ENCODE measurements around the gene GTF2A2.

Gene GTF2A2

GRCh38 chr15:59659366-59659765, 2.1 kb upstream of the GTF2A2 start:
- no peaks in the 10 kb centered on the region for H3K9me3 ChIP-seq (ENCODE audit: control insufficient read depth, insufficient read depth, low read depth, low read length)
- ChIA-PET CTCF (no interaction called here), POLR2A (no interaction called here)
- no peaks in the 10 kb centered on the region for H3K4me1 ChIP-seq (ENCODE audit: control insufficient read depth, insufficient read depth, low read length)
- H3K36me3 ChIP-seq (ENCODE audit: control insufficient read depth in 2 of 2, insufficient read depth in 1 of 2, low read length in 2 of 2): peaks cover 9 to 34% of the 10 kb centered on the region in 2 experiments
- no peak overlapping the region for H3K27ac ChIP-seq (ENCODE audit: extremely low read depth, low read depth, low read length)
- TF ChIP-seq ZNF76 (tag by site-specific recombination; IDR thresholded peaks at IDR 0.05; ENCODE audit: borderline replicate concordance, low read depth): no peak
- no peak for TF ChIP-seq ZNF362 (tag by site-specific recombination; IDR thresholded peaks at IDR 0.05)
- TF ChIP-seq TRIM28 (IDR thresholded peaks at IDR 0.05; ENCODE audit: borderline replicate concordance, low read length): no peak
- no peak for TF ChIP-seq ZNF639 (tag by site-specific recombination; IDR thresholded peaks at IDR 0.05)
- no peak for TF ChIP-seq ZNF704 (tag by site-specific recombination; IDR thresholded peaks at IDR 0.05)
- TF ChIP-seq TSHZ1 (tag by site-specific recombination; IDR thresholded peaks at IDR 0.05; ENCODE audit: borderline replicate concordance): no peak
- no peak for TF ChIP-seq ZNF311 (tag by site-specific recombination; IDR thresholded peaks at IDR 0.05; ENCODE audit: borderline replicate concordance)
- no peak for TF ChIP-seq ZNF155 (tag by site-specific recombination; IDR thresholded peaks at IDR 0.05)
- no peak for TF ChIP-seq ZNF623 (tag by site-specific recombination; IDR thresholded peaks at IDR 0.05)
- H3K4me3 ChIP-seq (ENCODE audit: low read depth, low read length): no peak overlapping the region

DNA sequence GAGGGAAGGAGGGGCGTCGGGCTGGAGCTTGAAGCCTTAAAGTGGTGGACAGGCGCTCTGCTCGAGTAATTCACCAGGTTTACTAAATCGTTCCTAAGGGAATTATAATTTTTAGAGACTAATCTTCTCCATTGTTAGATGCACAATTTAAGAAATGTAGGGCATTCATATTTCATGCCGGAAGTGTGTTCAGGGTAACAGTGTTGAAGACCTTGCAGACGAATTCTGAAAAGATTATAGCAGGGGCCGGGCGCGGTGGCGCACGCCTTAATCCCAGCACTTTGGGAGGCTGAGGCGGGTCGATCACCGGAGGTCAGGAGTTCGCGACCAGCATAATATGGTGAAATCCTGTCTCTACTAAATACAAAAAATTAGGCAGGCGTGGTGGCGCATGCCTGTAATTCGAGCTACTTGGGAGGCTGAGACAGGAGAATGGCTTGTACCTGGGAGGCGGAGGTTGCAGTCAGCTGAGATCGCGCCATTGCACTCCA, 365 bp upstream of the GTF2A2 start:
- Histone ChIP-seq H3K4me1 (ENCODE audit: control insufficient read depth, insufficient read depth, low read length) (no peaks in the 10 kb centered on the region), H3K9me3 (ENCODE audit: control insufficient read depth, insufficient read depth, low read depth, low read length) (no peaks in the 10 kb centered on the region), H3K27ac (ENCODE audit: extremely low read depth, low read depth, low read length) (no peak overlapping the region), H3K4me3 (ENCODE audit: low read depth, low read length) (no peak overlapping the region), H3K36me3 (ENCODE audit: control insufficient read depth in 2 of 2, insufficient read depth in 1 of 2, low read length in 2 of 2) (peaks cover 0 to 40% of the 10 kb centered on the region in 2 experiments; a peak in 1 of 3 replicates)
- POLR2A ChIA-PET: interaction anchor here (0.6 to 1.3 kb wide), 6 partner anchors 8 to 32 kb away, joined by 3 to 10 read pairs (median 5); partner anchors contain the start of gene BNIP2
- CTCF ChIA-PET: interaction anchor here (0.7 to 0.9 kb wide), 2 partner anchors 125 to 701 kb away, joined by 3 read pairs; no protein-coding TSS in a partner anchor
- TF ChIP-seq ZNF394 (tag by site-specific recombination; IDR thresholded peaks at IDR 0.05; ENCODE audit: borderline replicate concordance): no peak
- no peak for TF ChIP-seq RBAK (tag by site-specific recombination; IDR thresholded peaks at IDR 0.05)
- TF ChIP-seq ZNF239 (tag by site-specific recombination; IDR thresholded peaks at IDR 0.05): no peak
- no peak for TF ChIP-seq ZNF148 (tag by site-specific recombination; IDR thresholded peaks at IDR 0.05; ENCODE audit: borderline replicate concordance)
- TF ChIP-seq ZBTB8A (tag by site-specific recombination; IDR thresholded peaks at IDR 0.05): peak; percentile 92; the same call in 1 of the 2 replicates
- no peak for TF ChIP-seq ZNF175 (tag by site-specific recombination; IDR thresholded peaks at IDR 0.05)
- no peak for TF ChIP-seq ZNF174 (tag by site-specific recombination; IDR thresholded peaks at IDR 0.05)
- TF ChIP-seq ZNF580 (tag by site-specific recombination; IDR thresholded peaks at IDR 0.05): no peak
- peak; percentile 38; the same call in 1 of the 2 replicates for TF ChIP-seq ZNF280D (tag by site-specific recombination; IDR thresholded peaks at IDR 0.05)
- TF ChIP-seq, protein P1, sequence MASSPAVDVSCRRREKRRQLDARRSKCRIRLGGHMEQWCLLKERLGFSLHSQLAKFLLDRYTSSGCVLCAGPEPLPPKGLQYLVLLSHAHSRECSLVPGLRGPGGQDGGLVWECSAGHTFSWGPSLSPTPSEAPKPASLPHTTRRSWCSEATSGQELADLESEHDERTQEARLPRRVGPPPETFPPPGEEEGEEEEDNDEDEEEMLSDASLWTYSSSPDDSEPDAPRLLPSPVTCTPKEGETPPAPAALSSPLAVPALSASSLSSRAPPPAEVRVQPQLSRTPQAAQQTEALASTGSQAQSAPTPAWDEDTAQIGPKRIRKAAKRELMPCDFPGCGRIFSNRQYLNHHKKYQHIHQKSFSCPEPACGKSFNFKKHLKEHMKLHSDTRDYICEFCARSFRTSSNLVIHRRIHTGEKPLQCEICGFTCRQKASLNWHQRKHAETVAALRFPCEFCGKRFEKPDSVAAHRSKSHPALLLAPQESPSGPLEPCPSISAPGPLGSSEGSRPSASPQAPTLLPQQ (tag by site-specific recombination; IDR thresholded peaks at IDR 0.05): 0 out of 2 replicates have a peak, but pooled peaks have one; percentile 24
